Measurements from ENCODE around the gene R3HCC1L.

GRCh38 chr10:98272245-98272644 is 137.8 kb downstream of the R3HCC1L start:
- TF ChIP-seq POLR2AphosphoS5 (IDR thresholded peaks at IDR 0.05; ENCODE audit: low read depth, low read length) (no peak), POLR2A (IDR thresholded peaks at IDR 0.05; ENCODE audit: low read depth, low read length) (no peak), TAF1 (IDR thresholded peaks at IDR 0.05; ENCODE audit: borderline replicate concordance, low read depth, low read length) (no peak)
